ENCODE measurements around the gene STOX1. TPM values are rescaled to one million over a fixed set of nuclear protein-coding genes. Genes with fewer than 3 reads are reported as not detected.
"Not testable (repeated sequence)": the region's sequence is repeated elsewhere in the genome, so short reads cannot be mapped to it uniquely, and the experiment has no call there.

The STOX1 gene
- total RNA-seq, 1 experiment from 2014 or later: 2.3 TPM

DNA sequence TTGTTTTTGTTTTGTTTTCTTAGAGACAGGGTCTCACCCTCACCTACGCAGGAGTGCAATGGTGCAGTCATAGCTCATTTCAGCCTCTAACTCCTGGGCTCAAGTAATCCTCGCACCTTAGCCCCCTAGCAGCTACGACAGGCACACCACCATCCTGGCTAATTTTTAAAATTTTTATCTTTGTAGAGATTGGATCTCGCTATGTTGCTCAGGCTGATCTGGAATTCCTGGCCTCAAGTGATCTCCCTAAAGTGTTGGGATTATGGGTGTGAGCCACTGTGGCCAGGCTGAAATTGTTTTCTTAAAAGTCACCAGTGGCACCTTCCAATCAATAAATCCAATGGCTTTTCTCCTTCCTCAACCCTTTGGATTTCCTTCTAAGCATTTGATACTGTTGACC lies 52.9 kb downstream of the STOX1 start:
- DNase-seq (ENCODE audit: low spot score): no peak

- no peak for DNase-seq (ENCODE audit: low spot score)
These were observed 67.7 kb downstream of the STOX1 start for GRCh38 chr10:68895041-68895440.

GRCh38 chr10:68897336-68897741 lies 70.0 kb downstream of the STOX1 start:
- DNase-seq (ENCODE audit: low spot score): peak; percentile 80

DNA sequence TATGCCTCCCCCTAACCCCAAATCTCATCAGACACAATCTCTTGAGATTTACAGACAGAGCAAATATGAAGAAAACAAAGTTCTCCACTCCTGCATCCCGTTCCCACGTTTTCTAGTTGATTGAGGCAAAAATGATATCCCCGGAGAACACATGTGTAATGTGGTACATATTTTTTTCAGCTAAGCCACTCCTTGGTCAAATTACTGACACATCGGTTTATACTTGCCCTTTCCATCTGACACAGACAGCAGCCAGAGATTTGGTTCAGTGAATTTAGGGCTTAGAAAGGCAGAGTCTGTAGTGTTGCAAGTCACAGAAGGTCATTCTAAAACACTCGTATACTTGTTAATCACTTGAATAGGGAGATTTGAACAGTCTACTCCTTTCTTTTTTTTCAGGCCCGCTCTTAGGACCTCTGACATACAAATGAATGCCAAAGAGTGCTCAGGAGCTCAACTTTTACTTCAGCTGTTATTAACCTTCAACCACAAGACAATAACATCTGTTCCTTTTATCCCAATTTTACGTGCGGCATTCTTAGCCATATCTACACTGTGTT lies 71.9 kb downstream of the STOX1 start:
- DNase-seq (ENCODE audit: low spot score): no peak

- DNase-seq (ENCODE audit: low spot score): no peak
These were observed 73.2 kb downstream of the STOX1 start for GRCh38 chr10:68900427-68901104.

- peak; percentile 100 for DNase-seq (ENCODE audit: low spot score)
These were observed 74.0 kb downstream of the STOX1 start, which contains the start of gene DDX50 for GRCh38 chr10:68901105-68901927. Gene DDX50, plus strand, starts transcription at chr10:68901315. Its CDS starts 70 bp downstream, at chr10:68901385.

- DNase-seq (ENCODE audit: low spot score): no peak
These were observed 75.1 kb downstream of the STOX1 start for GRCh38 chr10:68902382-68902781.

DNA sequence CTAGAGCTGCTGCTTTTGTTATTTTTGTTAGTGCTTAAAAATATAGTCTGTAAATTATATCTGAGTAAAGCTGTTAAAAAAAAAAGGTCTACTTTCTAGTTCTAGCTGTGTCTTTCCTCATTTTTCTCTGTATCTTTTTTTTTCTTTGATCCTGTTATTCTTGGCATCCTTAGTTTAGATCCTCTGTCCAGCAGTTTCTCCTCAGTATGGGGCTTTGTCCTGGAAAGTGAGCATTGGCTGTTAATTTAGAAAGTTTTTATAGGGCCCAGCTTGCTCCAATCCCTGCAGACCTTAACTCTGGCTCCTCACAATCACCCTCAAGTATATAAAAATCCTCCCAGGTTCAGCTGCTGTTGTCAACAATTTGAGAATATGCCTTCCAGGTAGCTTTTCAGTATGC lies 97.3 kb downstream of the STOX1 start:
- no peak for DNase-seq (ENCODE audit: low spot score)

GRCh38 chr10:68925489-68925888 lies 98.2 kb downstream of the STOX1 start:
- DNase-seq (ENCODE audit: low spot score): no peak

- not testable (repeated sequence) for DNase-seq (ENCODE audit: low spot score)
These were observed 101.8 kb downstream of the STOX1 start for GRCh38 chr10:68929157-68929556.

DNA sequence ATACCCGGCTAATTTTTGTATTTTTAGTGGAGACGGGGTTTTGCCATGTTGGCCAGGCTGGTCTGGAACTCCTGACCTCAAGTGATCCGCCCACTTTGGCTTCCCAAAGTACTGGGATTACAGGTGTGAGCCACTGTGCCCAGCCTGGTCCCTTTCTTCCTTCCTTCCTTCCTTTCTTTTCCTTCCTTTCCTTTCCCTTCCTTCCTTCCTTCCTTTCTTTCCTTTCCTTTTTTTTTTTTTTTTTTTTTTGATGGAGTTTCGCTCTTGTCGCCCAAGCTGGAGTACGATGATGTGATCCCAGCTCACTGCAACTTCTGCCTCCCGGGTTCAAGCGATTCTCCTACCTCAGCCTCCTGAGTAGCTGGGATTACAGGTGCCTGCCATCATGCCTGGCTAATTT lies 102.6 kb downstream of the STOX1 start:
- not testable (repeated sequence) for DNase-seq (ENCODE audit: low spot score)

DNA sequence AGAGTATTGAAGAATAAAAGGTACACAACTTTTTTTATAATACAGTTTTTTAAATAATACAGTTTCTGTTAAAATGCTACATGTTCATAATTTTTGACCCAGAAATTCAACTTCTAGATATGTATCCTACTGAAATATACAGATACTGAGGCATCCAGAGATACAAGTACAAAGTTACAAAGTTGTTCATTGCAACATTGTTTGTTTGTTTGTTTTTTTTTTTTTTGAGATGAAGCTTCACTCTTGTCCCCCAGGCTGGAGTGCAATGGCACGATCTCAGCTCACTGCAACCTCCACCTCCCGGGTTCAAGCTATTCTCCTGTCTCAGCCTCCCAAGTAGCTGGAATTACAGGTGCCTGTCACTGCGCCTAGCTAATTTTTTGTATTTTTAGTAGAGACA lies 105.5 kb downstream of the STOX1 start:
- DNase-seq (ENCODE audit: low spot score): not testable (repeated sequence)

DNA sequence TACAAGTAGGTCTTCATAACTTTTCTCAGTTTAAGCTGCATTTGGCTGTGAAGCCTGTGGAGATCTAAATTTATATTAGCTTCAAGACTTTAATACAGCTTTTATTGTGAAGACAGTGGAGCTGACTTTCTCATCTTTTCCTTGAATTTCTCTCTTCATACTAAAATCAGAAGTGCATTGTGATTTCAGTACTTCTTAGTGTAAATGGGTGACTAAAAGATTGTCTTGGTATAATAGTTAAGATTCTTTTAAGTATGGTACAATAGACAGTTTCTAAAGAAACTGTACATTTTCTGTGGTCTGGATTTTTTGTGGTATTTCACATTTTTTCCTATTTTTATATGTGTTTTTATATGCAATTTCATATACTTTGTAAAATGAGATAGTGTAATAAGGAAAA lies 107.7 kb downstream of the STOX1 start:
- DNase-seq (ENCODE audit: low spot score): no peak

DNA sequence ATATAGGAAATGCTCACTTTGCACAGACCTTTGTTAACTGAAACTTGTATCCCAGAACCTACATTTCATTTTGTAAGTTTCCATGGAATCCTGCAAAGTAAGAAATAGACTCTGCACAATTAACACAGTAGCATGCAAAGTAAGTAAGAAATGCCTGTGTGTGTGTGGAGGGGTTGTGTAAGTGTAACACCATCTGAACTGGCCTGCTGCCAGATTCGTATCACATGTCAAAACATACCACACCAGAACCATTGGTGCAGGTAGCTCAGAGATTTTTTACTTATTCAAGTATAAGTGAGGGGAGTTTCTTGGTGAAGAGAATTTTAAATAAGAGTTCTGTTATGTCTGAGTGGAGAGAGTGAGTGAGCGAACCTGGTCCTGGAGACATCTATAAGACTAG lies 110.8 kb downstream of the STOX1 start:
- DNase-seq (ENCODE audit: low spot score): no peak

DNA sequence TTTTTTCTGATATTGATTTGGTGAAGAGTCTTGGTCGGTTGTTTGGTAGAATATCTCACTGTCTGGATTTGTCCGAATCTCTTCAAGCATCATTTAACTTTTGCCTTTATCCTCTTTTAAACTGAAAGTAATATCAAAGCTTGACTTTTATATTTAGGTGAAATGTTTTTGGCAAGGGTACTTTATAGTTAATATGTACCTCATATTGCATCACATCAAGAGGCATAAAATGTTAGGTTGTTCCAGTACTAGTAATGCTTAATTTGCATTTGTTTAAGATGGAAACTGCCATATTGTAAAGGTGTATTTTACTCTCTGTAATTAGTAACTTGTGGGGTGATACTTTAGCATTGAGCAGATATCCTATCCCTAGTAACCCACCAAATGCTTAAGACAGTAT lies 111.6 kb downstream of the STOX1 start:
- DNase-seq (ENCODE audit: low spot score): no peak

DNA sequence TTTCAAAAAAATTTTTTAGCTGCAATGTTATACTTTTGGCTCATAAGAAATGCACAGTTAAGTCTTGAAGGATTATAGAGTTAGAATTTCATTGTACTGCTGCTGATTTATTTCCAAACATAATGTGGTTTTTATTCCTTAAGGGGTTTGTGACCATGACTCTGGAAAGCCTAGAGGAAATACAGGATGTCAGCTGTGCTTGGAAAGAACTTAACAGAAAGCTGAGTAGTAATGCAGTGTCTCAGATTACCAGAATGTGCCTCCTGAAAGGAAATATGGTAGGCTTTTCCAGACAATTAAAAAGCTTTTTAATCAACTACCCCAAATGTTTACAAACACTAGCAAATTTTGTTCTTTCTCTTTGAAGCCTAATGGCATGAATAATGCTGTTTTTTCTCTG lies 113.6 kb downstream of the STOX1 start:
- not testable (repeated sequence) for DNase-seq (ENCODE audit: low spot score)

Other genes with a start within 250 kb of the STOX1 start
- gene CCAR1, start 106.3 kb upstream of the STOX1 start, total RNA-seq (2014; rRNA removed; shearing (Covaris generic)): 43.1 and 62.3 TPM in 2 replicates
- gene DDX50, start 73.8 kb downstream of the STOX1 start, total RNA-seq (2014; rRNA removed; shearing (Covaris generic)): 74.6 and 80.8 TPM in 2 replicates
- gene DDX21, start 128.6 kb downstream of the STOX1 start, total RNA-seq (2014; rRNA removed; shearing (Covaris generic)): 112 and 143 TPM in 2 replicates
- gene KIFBP, start 161.3 kb downstream of the STOX1 start, total RNA-seq (2014; rRNA removed; shearing (Covaris generic)): 101 and 127 TPM in 2 replicates